HL-60 (cell line): Measurements from ENCODE around the gene NUP62.

Experiments
- CTCF ChIP-seq: IDR thresholded peaks from one replicate; pipeline ENCODE4 v1.5.1; 2011; ENCODE audit warnings: low read length, control low read depth, inconsistent platforms; ENCODE audit not compliant: insufficient read depth
- POLR2AphosphoS5 ChIP-seq: IDR thresholded peaks from 2 replicates; pipeline ENCODE4 v1.6.1; 2012; ENCODE audit warnings: low read depth

GRCh38 chr19:49968279-49968922 is 39.1 kb upstream of the NUP62 start:
- no peak for TF ChIP-seq CTCF
- TF ChIP-seq POLR2AphosphoS5, result no peak
